ENCODE measurements around the gene SLC44A3.

The SLC44A3 gene

GRCh38 chr1:94876362-94876761 lies 56.2 kb downstream of the SLC44A3 start:
- DNase-seq (ENCODE audit: low spot score) = no peak
- no peak for TF ChIP-seq CTCF (IDR thresholded peaks at IDR 0.05; ENCODE audit: borderline replicate concordance, control extremely low read depth, extremely low read depth, insufficient read depth, missing control alignments)
- in situ Hi-C loops (cut with MboI; ENCODE audit: low sequenced_read_pairs, unreplicated experiment) = no loop called here

GRCh38 chr1:94878329-94878728 lies 58.2 kb downstream of the SLC44A3 start:
- TF ChIP-seq CTCF (IDR thresholded peaks at IDR 0.05; ENCODE audit: borderline replicate concordance, control extremely low read depth, extremely low read depth, insufficient read depth, missing control alignments) = no peak
- in situ Hi-C loops (cut with MboI; ENCODE audit: low sequenced_read_pairs, unreplicated experiment) = no loop called here
- DNase-seq (ENCODE audit: low spot score) = no peak

- no peak for TF ChIP-seq CTCF (IDR thresholded peaks at IDR 0.05; ENCODE audit: borderline replicate concordance, control extremely low read depth, extremely low read depth, insufficient read depth, missing control alignments)
- no peak for DNase-seq (ENCODE audit: low spot score)
- in situ Hi-C loops (cut with MboI; ENCODE audit: low sequenced_read_pairs, unreplicated experiment) = no loop called here
These were observed 63.5 kb downstream of the SLC44A3 start for GRCh38 chr1:94883691-94884090.

- TF ChIP-seq CTCF (IDR thresholded peaks at IDR 0.05; ENCODE audit: borderline replicate concordance, control extremely low read depth, extremely low read depth, insufficient read depth, missing control alignments) = no peak
- no peak for DNase-seq (ENCODE audit: low spot score)
- in situ Hi-C loops (cut with MboI; ENCODE audit: low sequenced_read_pairs, unreplicated experiment) = no loop called here
These were observed 63.9 kb downstream of the SLC44A3 start for GRCh38 chr1:94884106-94884505.

GRCh38 chr1:94884507-94884906 lies 64.3 kb downstream of the SLC44A3 start:
- DNase-seq (ENCODE audit: low spot score) = no peak
- in situ Hi-C loops (cut with MboI; ENCODE audit: low sequenced_read_pairs, unreplicated experiment) = no loop called here
- TF ChIP-seq CTCF (IDR thresholded peaks at IDR 0.05; ENCODE audit: borderline replicate concordance, control extremely low read depth, extremely low read depth, insufficient read depth, missing control alignments) = no peak

GRCh38 chr1:94886361-94886760 lies 66.2 kb downstream of the SLC44A3 start:
- no peak for TF ChIP-seq CTCF (IDR thresholded peaks at IDR 0.05; ENCODE audit: borderline replicate concordance, control extremely low read depth, extremely low read depth, insufficient read depth, missing control alignments)
- in situ Hi-C loops (cut with MboI; ENCODE audit: low sequenced_read_pairs, unreplicated experiment) = no loop called here
- no peak for DNase-seq (ENCODE audit: low spot score)

GRCh38 chr1:94887106-94887505 lies 66.9 kb downstream of the SLC44A3 start:
- no peak for TF ChIP-seq CTCF (IDR thresholded peaks at IDR 0.05; ENCODE audit: borderline replicate concordance, control extremely low read depth, extremely low read depth, insufficient read depth, missing control alignments)
- in situ Hi-C loops (cut with MboI; ENCODE audit: low sequenced_read_pairs, unreplicated experiment) = no loop called here

More at GRCh38 chr1:94887106-94887505, 66.9 kb downstream of the SLC44A3 start:
- no peak for DNase-seq (ENCODE audit: low spot score)

All from GM13976 (cell line).